Ramos (cell line): Measurements from ENCODE around the gene MSANTD3.
"Not testable (repeated sequence)": the region's sequence is repeated elsewhere in the genome, so short reads cannot be mapped to it uniquely, and the experiment has no call there.

Source experiments
- in situ Hi-C: fragments of 300-500 bp; cut with MboI; formaldehyde crosslinking; loops from one replicate; pipeline ENCODE4 v1.14.3; 2022; ENCODE audit warnings: low sequenced_read_pairs; ENCODE audit not compliant: unreplicated experiment

MSANTD3 gene

GRCh38 chr9:100426530-100427365 lies at the start of gene MSANTD3:
Gene MSANTD3 (plus strand): TSS chr9:100427143. CDS start chr9:100441939, 14,796 bp downstream.
- in situ Hi-C loops = no loop called here

- in situ Hi-C loops = no loop called here
These were observed 47.1 kb upstream of the MSANTD3 start for GRCh38 chr9:100379862-100380261.

GRCh38 chr9:100392989-100393388 lies 34.0 kb upstream of the MSANTD3 start:
- in situ Hi-C loops = not testable (repeated sequence)

GRCh38 chr9:100394032-100394695 lies 32.8 kb upstream of the MSANTD3 start:
- in situ Hi-C loops = no loop called here

- in situ Hi-C loops = no loop called here
These were observed 32.1 kb upstream of the MSANTD3 start for GRCh38 chr9:100394816-100395215.

GRCh38 chr9:100396769-100397168 lies 30.2 kb upstream of the MSANTD3 start:
- in situ Hi-C loops = no loop called here

- in situ Hi-C loops = no loop called here
These were observed 29.2 kb upstream of the MSANTD3 start for GRCh38 chr9:100397529-100398266.

GRCh38 chr9:100401042-100401441 lies 25.9 kb upstream of the MSANTD3 start:
- in situ Hi-C loops = no loop called here

- in situ Hi-C loops = no loop called here
These were observed 20.0 kb upstream of the MSANTD3 start for GRCh38 chr9:100406962-100407361.

- in situ Hi-C loops = no loop called here
These were observed 18.3 kb upstream of the MSANTD3 start for GRCh38 chr9:100408546-100409175.

GRCh38 chr9:100409176-100409556 lies 17.8 kb upstream of the MSANTD3 start:
- in situ Hi-C loops = no loop called here

GRCh38 chr9:100411472-100412283 lies 15.3 kb upstream of the MSANTD3 start:
- in situ Hi-C loops = no loop called here

GRCh38 chr9:100413839-100414420 lies 13.0 kb upstream of the MSANTD3 start:
- in situ Hi-C loops = no loop called here

GRCh38 chr9:100417815-100418214 lies 9.1 kb upstream of the MSANTD3 start:
- in situ Hi-C loops = no loop called here

GRCh38 chr9:100419166-100419565 lies 7.8 kb upstream of the MSANTD3 start:
- in situ Hi-C loops = no loop called here

GRCh38 chr9:100421116-100421515 lies 5.8 kb upstream of the MSANTD3 start:
- in situ Hi-C loops = not testable (repeated sequence)

- in situ Hi-C loops = no loop called here
These were observed 1.2 kb upstream of the MSANTD3 start for GRCh38 chr9:100425758-100426157.

- in situ Hi-C loops = no loop called here
These were observed 784 bp upstream of the MSANTD3 start for GRCh38 chr9:100426189-100426529.
